WERI-Rb-1 (cell line): Measurements from ENCODE around the gene NIN.

Experiments
- DNase-seq: peaks from one replicate; pipeline ENCODE4 v3.0.0-alpha.2; 2020
- H3K27ac ChIP-seq: fragments of 250-450 bp; sonication (Bioruptor Pico); 2 replicates; pipeline ENCODE4 v1.5.1; 2020; ENCODE audit warnings: mild to moderate bottlenecking, moderate library complexity
- H3K27me3 ChIP-seq: fragments of 250-450 bp; sonication (Bioruptor Pico); 2 replicates; pipeline ENCODE4 v1.5.1; 2021; ENCODE audit warnings: mild to moderate bottlenecking, low read depth, moderate library complexity; ENCODE audit not compliant: insufficient read depth, severe bottlenecking
- H3K36me3 ChIP-seq: fragments of 250-450 bp; sonication (Bioruptor Pico); 2 replicates; pipeline ENCODE4 v1.5.1; 2020; ENCODE audit warnings: mild to moderate bottlenecking, moderate library complexity
- H3K4me3 ChIP-seq: 2 replicates; pipeline ENCODE4 v1.5.1; 2011; ENCODE audit warnings: low read depth, mild to moderate bottlenecking, control low read depth, low read length
- H3K9me3 ChIP-seq: fragments of 250-450 bp; sonication (Bioruptor Pico); 2 replicates; pipeline ENCODE4 v1.5.1; 2021; ENCODE audit warnings: mild to moderate bottlenecking, moderate library complexity; ENCODE audit not compliant: severe bottlenecking
- CTCF ChIP-seq: IDR thresholded peaks from 2 replicates; pipeline ENCODE4 v1.5.1; 2011; ENCODE audit warnings: low read depth, mild to moderate bottlenecking, control low read depth, inconsistent platforms, low read length

NIN gene

GRCh38 chr14:50845166-50845565, 14.2 kb upstream of the NIN start:
- no peak for DNase-seq
- Histone ChIP-seq H3K27ac (no peak overlapping the region), H3K4me3 (no peak overlapping the region), H3K9me3 (no peaks in the 10 kb centered on the region), H3K27me3 (no peaks in the 10 kb centered on the region), H3K36me3 (no peaks in the 10 kb centered on the region)
- no peak for TF ChIP-seq CTCF

- no peak overlapping the region for H3K4me3 ChIP-seq
- no peak for DNase-seq
- H3K9me3 ChIP-seq, result no peaks in the 10 kb centered on the region
- H3K27me3 ChIP-seq, result no peaks in the 10 kb centered on the region
- no peak for TF ChIP-seq CTCF
- H3K36me3 ChIP-seq, result no peaks in the 10 kb centered on the region
- H3K27ac ChIP-seq, result no peak overlapping the region
These were observed 13.4 kb upstream of the NIN start for GRCh38 chr14:50844391-50844790.

GRCh38 chr14:50839691-50840090, 8.7 kb upstream of the NIN start:
- no peaks in the 10 kb centered on the region for H3K27me3 ChIP-seq
- no peaks in the 10 kb centered on the region for H3K9me3 ChIP-seq
- DNase-seq, result no peak
- no peak overlapping the region for H3K27ac ChIP-seq
- no peak overlapping the region for H3K4me3 ChIP-seq
- TF ChIP-seq CTCF, result no peak
- H3K36me3 ChIP-seq, result no peaks in the 10 kb centered on the region

- TF ChIP-seq CTCF, result no peak
- Histone ChIP-seq H3K9me3 (no peaks in the 10 kb centered on the region), H3K36me3 (no peaks in the 10 kb centered on the region), H3K27ac (no peak overlapping the region), H3K4me3 (no peak overlapping the region), H3K27me3 (no peaks in the 10 kb centered on the region)
- no peak for DNase-seq
These were observed 8.1 kb upstream of the NIN start for GRCh38 chr14:50839048-50839447.

- no peak for TF ChIP-seq CTCF
- no peaks in the 10 kb centered on the region for H3K9me3 ChIP-seq
- no peaks in the 10 kb centered on the region for H3K36me3 ChIP-seq
- H3K27me3 ChIP-seq, result no peaks in the 10 kb centered on the region
- no peak overlapping the region for H3K27ac ChIP-seq
- H3K4me3 ChIP-seq, result no peak overlapping the region
- DNase-seq, result no peak
These were observed 7.0 kb upstream of the NIN start for GRCh38 chr14:50837850-50838470.

- Histone ChIP-seq H3K27me3 (no peaks in the 10 kb centered on the region), H3K9me3 (no peaks in the 10 kb centered on the region)
These were observed 6.3 kb upstream of the NIN start for GRCh38 chr14:50837271-50837670.

More at GRCh38 chr14:50837271-50837670, 6.3 kb upstream of the NIN start:
- no peak for DNase-seq
- Histone ChIP-seq H3K36me3 (no peaks in the 10 kb centered on the region), H3K4me3 (no peak overlapping the region), H3K27ac (no peak overlapping the region)
- TF ChIP-seq CTCF, result no peak
